ENCODE results near the gene AQP1.

The AQP1 gene

DNA sequence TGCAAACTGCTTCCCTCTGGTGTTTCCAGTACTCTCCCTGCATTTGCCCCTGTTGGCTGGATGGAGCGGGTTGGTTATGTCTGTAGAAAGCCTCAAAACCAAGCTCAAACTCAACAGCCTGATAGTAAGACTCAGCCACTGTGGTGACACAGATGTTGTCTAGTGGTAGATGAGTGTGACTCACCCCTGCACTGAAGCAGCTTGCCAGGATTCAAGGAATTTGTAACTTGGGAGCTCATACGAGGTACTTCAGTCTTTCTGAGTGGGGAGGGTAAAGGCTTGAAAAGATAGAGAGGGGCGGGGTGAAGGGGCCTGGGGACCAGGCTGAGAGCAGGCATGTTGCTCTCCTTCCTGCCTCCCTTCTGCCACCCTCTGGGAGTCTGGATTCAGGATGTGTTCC is 22.9 kb upstream of the AQP1 start:
- TF ChIP-seq, protein P1, sequence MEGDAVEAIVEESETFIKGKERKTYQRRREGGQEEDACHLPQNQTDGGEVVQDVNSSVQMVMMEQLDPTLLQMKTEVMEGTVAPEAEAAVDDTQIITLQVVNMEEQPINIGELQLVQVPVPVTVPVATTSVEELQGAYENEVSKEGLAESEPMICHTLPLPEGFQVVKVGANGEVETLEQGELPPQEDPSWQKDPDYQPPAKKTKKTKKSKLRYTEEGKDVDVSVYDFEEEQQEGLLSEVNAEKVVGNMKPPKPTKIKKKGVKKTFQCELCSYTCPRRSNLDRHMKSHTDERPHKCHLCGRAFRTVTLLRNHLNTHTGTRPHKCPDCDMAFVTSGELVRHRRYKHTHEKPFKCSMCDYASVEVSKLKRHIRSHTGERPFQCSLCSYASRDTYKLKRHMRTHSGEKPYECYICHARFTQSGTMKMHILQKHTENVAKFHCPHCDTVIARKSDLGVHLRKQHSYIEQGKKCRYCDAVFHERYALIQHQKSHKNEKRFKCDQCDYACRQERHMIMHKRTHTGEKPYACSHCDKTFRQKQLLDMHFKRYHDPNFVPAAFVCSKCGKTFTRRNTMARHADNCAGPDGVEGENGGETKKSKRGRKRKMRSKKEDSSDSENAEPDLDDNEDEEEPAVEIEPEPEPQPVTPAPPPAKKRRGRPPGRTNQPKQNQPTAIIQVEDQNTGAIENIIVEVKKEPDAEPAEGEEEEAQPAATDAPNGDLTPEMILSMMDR (IDR thresholded peaks at IDR 0.05; ENCODE audit: insufficient read depth, low read length, missing control alignments) = no peak
- ChIA-PET CTCF (interaction anchor here (0.8 to 2.4 kb wide), 5 partner anchors 16 to 87 kb away, joined by 3 to 9 read pairs (median 3); no protein-coding TSS in a partner anchor), POLR2A (interaction anchor here (0.8 kb wide), 1 partner anchor 43 kb away, joined by 3 read pairs; no protein-coding TSS in a partner anchor)
- H3K4me3 ChIP-seq (ENCODE audit: low read depth, low read length) = no peak overlapping the region
- DNase-seq (ENCODE audit: low read depth, low spot score) = peak; percentile 59

DNA sequence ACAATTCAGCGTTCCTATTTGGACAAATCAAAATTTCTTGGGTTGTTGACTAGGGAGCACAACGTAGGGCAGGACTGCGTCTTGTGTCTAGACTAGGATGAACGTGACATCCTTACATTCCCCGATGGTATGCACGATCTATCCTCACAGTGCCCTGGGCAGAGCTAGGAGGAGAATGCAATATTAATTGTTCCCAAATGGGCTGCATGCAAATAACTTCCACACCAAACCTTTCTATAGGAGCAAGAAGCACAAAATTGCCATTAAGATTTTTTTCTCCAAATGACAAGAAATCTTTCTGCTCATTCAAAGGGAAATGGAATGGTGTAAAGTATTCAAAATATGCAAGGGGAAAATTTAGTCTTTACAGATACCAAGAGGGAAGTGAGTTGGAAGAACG is 21.4 kb upstream of the AQP1 start:
- CTCF ChIA-PET = no interaction called here
- no peak for DNase-seq (ENCODE audit: low read depth, low spot score)
- H3K4me3 ChIP-seq (ENCODE audit: low read depth, low read length) = no peak overlapping the region
- TF ChIP-seq, protein P1 (IDR thresholded peaks at IDR 0.05; ENCODE audit: insufficient read depth, low read length, missing control alignments) = no peak
- POLR2A ChIA-PET = no interaction called here

- TF ChIP-seq, protein P1 (IDR thresholded peaks at IDR 0.05; ENCODE audit: insufficient read depth, low read length, missing control alignments) = no peak
- DNase-seq (ENCODE audit: low read depth, low spot score) = no peak
- CTCF ChIA-PET = no interaction called here
- no peak overlapping the region for H3K4me3 ChIP-seq (ENCODE audit: low read depth, low read length)
- POLR2A ChIA-PET = no interaction called here
Observed at GRCh38 chr7:30893357-30893756, 18.3 kb upstream of the AQP1 start.

DNA sequence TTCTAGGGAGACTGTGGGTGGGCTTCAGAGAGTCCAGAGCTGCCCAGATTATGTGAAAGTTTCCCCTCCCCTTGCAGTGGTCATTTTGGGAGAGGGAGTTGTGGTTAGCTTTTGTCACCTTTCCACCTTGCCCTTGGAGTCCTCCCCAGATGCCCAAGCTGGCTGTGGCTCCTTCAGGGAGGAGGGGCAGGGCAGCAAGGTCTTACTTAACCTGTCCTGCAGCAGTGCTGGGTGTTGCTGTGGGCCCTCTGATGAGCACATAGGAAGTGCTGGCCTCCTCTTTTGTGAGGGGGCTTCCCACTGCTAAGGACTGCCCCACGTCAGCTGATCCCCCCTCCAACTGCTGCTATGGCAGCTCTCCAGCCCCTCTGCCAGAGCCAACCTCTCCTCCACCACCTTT is 17.6 kb upstream of the AQP1 start:
- TF ChIP-seq, protein P1 (IDR thresholded peaks at IDR 0.05; ENCODE audit: insufficient read depth, low read length, missing control alignments) = no peak
- POLR2A ChIA-PET = no interaction called here
- no peak overlapping the region for H3K4me3 ChIP-seq (ENCODE audit: low read depth, low read length)
- CTCF ChIA-PET = no interaction called here
- no peak for DNase-seq (ENCODE audit: low read depth, low spot score)

- CTCF ChIA-PET = interaction anchor here (1.8 kb wide), 1 partner anchor 43 kb away, joined by 8 read pairs; no protein-coding TSS in a partner anchor
- POLR2A ChIA-PET = no interaction called here
- no peak for DNase-seq (ENCODE audit: low read depth, low spot score)
- H3K4me3 ChIP-seq (ENCODE audit: low read depth, low read length) = no peak overlapping the region
- TF ChIP-seq, protein P1 (IDR thresholded peaks at IDR 0.05; ENCODE audit: insufficient read depth, low read length, missing control alignments) = peak; percentile 25
Observed at GRCh38 chr7:30894866-30895605, 16.6 kb upstream of the AQP1 start.

GRCh38 chr7:30896036-30896435 is 15.6 kb upstream of the AQP1 start:
- DNase-seq (ENCODE audit: low read depth, low spot score) = no peak
- TF ChIP-seq, protein P1 (IDR thresholded peaks at IDR 0.05; ENCODE audit: insufficient read depth, low read length, missing control alignments) = no peak
- CTCF ChIA-PET = interaction anchor here (1.8 kb wide), 1 partner anchor 42 kb away, joined by 8 read pairs; no protein-coding TSS in a partner anchor
- POLR2A ChIA-PET = no interaction called here
- no peak overlapping the region for H3K4me3 ChIP-seq (ENCODE audit: low read depth, low read length)
